ENCODE data around the gene PCOLCE2.

DNA sequence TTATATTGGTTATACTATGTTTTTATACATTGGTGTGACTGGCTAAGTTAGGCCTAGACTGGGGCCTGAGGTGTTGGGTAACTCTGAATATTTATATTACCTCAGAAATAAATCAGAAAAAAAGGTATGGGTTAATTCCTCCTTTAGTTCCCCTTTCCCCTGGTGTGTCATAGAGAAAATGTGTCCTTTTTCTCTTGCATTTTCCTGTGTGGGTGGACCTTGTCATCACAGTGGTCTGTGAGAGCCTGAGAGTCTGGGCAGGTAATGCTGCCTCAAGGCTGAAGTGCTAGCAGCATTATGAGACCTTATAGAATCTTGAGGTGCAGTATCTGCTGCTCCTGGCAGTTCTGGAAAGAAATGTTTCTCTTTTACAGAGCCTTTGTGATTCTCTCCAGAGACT, 69.7 kb downstream of the PCOLCE2 start:
- TF ChIP-seq SIX5 (IDR thresholded peaks at IDR 0.05; ENCODE audit: low read depth, low read length) (no peak), POLR2A (IDR thresholded peaks at IDR 0.05; ENCODE audit: control extremely low read depth in 1 of 2, low read depth in 2 of 2, low read length in 2 of 2) (no peak), BRCA1 (IDR thresholded peaks at IDR 0.05; ENCODE audit: low read depth, low read length) (no peak), MAFK (IDR thresholded peaks at IDR 0.05; ENCODE audit: low read depth, low read length) (no peak), JUN (IDR thresholded peaks at IDR 0.05; ENCODE audit: low read depth, low read length) (no peak), YY1 (IDR thresholded peaks at IDR 0.05; ENCODE audit: low read depth, low read length) (no peak), SP1 (IDR thresholded peaks at IDR 0.05; ENCODE audit: low read depth, low read length) (no peak), SAP30 (IDR thresholded peaks at IDR 0.05; ENCODE audit: insufficient read depth, insufficient replicate concordance, low read length) (no peak), TAF1 (IDR thresholded peaks at IDR 0.05; ENCODE audit: low read depth, low read length) (no peak), EZH2 (IDR thresholded peaks at IDR 0.05; ENCODE audit: low read depth, low read length, severe bottlenecking) (no peak)
- TF ChIP-seq, protein P1, sequence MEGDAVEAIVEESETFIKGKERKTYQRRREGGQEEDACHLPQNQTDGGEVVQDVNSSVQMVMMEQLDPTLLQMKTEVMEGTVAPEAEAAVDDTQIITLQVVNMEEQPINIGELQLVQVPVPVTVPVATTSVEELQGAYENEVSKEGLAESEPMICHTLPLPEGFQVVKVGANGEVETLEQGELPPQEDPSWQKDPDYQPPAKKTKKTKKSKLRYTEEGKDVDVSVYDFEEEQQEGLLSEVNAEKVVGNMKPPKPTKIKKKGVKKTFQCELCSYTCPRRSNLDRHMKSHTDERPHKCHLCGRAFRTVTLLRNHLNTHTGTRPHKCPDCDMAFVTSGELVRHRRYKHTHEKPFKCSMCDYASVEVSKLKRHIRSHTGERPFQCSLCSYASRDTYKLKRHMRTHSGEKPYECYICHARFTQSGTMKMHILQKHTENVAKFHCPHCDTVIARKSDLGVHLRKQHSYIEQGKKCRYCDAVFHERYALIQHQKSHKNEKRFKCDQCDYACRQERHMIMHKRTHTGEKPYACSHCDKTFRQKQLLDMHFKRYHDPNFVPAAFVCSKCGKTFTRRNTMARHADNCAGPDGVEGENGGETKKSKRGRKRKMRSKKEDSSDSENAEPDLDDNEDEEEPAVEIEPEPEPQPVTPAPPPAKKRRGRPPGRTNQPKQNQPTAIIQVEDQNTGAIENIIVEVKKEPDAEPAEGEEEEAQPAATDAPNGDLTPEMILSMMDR (IDR thresholded peaks at IDR 0.05; ENCODE audit: control extremely low read depth in 1 of 3, insufficient read depth in 1 of 3, low read depth in 1 of 3, low read length in 3 of 3), result no peak
- TF ChIP-seq, protein P2, sequence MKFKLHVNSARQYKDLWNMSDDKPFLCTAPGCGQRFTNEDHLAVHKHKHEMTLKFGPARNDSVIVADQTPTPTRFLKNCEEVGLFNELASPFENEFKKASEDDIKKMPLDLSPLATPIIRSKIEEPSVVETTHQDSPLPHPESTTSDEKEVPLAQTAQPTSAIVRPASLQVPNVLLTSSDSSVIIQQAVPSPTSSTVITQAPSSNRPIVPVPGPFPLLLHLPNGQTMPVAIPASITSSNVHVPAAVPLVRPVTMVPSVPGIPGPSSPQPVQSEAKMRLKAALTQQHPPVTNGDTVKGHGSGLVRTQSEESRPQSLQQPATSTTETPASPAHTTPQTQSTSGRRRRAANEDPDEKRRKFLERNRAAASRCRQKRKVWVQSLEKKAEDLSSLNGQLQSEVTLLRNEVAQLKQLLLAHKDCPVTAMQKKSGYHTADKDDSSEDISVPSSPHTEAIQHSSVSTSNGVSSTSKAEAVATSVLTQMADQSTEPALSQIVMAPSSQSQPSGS (IDR thresholded peaks at IDR 0.05; ENCODE audit: low read length), result no peak
- TF ChIP-seq, protein P3, sequence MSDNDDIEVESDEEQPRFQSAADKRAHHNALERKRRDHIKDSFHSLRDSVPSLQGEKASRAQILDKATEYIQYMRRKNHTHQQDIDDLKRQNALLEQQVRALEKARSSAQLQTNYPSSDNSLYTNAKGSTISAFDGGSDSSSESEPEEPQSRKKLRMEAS (IDR thresholded peaks at IDR 0.05), result no peak
- TF ChIP-seq, protein P4, sequence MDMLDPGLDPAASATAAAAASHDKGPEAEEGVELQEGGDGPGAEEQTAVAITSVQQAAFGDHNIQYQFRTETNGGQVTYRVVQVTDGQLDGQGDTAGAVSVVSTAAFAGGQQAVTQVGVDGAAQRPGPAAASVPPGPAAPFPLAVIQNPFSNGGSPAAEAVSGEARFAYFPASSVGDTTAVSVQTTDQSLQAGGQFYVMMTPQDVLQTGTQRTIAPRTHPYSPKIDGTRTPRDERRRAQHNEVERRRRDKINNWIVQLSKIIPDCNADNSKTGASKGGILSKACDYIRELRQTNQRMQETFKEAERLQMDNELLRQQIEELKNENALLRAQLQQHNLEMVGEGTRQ (IDR thresholded peaks at IDR 0.05; ENCODE audit: low read length), result no peak

Data from H1 (cell line).